HG02970 (cell line): ENCODE measurements around the gene CARD10.
"Not testable (repeated sequence)": the region's sequence is repeated elsewhere in the genome, so short reads cannot be mapped to it uniquely, and the experiment has no call there.

Experiments used
- ATAC-seq: cut with Tn5 transposase; IDR thresholded peaks from one replicate; pipeline ENCODE4 v1.9.1; 2021; ENCODE audit warnings: mild to moderate bottlenecking, moderate library complexity, moderate number of reproducible peaks; ENCODE audit not compliant: unreplicated experiment, low FRiP score

Gene CARD10

GRCh38 chr22:37527081-37527752 lies 8.0 kb upstream of the CARD10 start:
- not testable (repeated sequence) for ATAC-seq

GRCh38 chr22:37526376-37526775 lies 7.2 kb upstream of the CARD10 start:
- ATAC-seq: no peak

GRCh38 chr22:37525746-37526350 lies 6.6 kb upstream of the CARD10 start:
- no peak for ATAC-seq

- ATAC-seq: no peak
Measured at GRCh38 chr22:37525073-37525745, 6.0 kb upstream of the CARD10 start.

GRCh38 chr22:37522482-37522881 lies 3.3 kb upstream of the CARD10 start:
- no peak for ATAC-seq

- ATAC-seq: no peak
Measured at GRCh38 chr22:37521236-37521739, 2.1 kb upstream of the CARD10 start.

- ATAC-seq: no peak
Measured at GRCh38 chr22:37520776-37521191, 1.6 kb upstream of the CARD10 start.

- ATAC-seq: no peak
Measured at GRCh38 chr22:37518509-37519267, 527 bp downstream of the CARD10 start.

GRCh38 chr22:37517826-37518450 lies 1.3 kb downstream of the CARD10 start:
- no peak for ATAC-seq

- no peak for ATAC-seq
Measured at GRCh38 chr22:37516456-37516855, 2.8 kb downstream of the CARD10 start.

GRCh38 chr22:37515901-37516300 lies 3.3 kb downstream of the CARD10 start:
- ATAC-seq: no peak

GRCh38 chr22:37514526-37515051 lies 4.6 kb downstream of the CARD10 start:
- no peak for ATAC-seq

- no peak for ATAC-seq
Measured at GRCh38 chr22:37511395-37512104, 7.7 kb downstream of the CARD10 start.

- no peak for ATAC-seq
Measured at GRCh38 chr22:37510091-37510490, 9.1 kb downstream of the CARD10 start.

GRCh38 chr22:37509059-37509860 lies 10.0 kb downstream of the CARD10 start:
- ATAC-seq: no peak

- no peak for ATAC-seq
Measured at GRCh38 chr22:37508431-37508992, 10.7 kb downstream of the CARD10 start.

GRCh38 chr22:37507731-37508130 lies 11.5 kb downstream of the CARD10 start:
- ATAC-seq: no peak

- ATAC-seq: no peak
Measured at GRCh38 chr22:37505989-37506388, 13.2 kb downstream of the CARD10 start.
